ENCODE data around the gene GATC.
A peak's percentile ranks its signal among the peaks of the same experiment; 100 is the strongest.

GATC gene, protein sequence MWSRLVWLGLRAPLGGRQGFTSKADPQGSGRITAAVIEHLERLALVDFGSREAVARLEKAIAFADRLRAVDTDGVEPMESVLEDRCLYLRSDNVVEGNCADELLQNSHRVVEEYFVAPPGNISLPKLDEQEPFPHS

GRCh38 chr12:120445911-120446843 lies at the start of gene GATC, which contains the start of gene TRIAP1:
GATC (plus strand) TSS chr12:120446444; CDS start chr12:120446481, 37 bp downstream.
TRIAP1 (minus strand) TSS chr12:120446384; CDS start chr12:120446372, 12 bp downstream.
- peak; percentile 90 for DNase-seq

- no peak for DNase-seq
Observed at GRCh38 chr12:120397824-120398540, 48.3 kb upstream of the GATC start.

GRCh38 chr12:120399531-120399930 lies 46.7 kb upstream of the GATC start:
- no peak for DNase-seq

DNA sequence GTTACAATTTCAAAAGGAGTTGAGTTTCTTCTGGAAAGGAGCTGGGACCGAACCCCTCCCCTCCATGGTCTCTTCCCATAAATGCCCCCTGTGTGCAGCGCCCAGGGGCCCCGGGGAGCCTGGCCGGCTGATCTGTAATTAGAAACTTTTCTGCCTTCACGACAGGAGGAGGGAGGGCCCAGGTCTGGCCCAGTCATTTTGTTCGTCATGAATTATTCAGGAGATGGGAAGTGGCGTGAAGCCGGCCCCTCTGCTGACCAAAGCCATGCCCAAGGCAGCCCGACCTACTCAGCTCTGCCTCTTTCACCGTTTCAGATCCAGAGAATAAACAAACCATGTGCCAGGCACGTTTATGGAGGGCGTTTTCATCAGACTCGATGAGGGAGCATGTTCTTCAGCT lies 44.0 kb upstream of the GATC start:
- DNase-seq: no peak

DNA sequence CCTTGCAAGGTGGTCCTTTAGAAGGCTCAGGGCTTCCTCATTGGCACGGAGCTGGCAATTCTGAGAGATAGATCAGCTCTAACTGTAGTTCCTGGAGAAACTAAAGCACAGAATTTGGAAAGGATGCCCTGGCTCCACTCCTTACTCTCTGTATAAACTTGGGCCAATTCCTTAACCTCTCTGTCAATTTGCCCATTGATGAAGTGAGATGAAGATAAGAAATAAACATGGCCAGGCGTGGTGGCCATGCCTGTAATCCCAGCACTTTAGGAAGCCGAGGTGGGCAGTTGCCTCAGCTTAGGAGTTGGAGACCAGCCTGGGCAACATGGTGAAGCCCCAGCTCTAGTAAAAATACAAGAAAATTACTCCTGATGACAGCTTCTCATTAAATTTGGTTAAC lies 42.4 kb upstream of the GATC start:
- DNase-seq: no peak

GRCh38 chr12:120404271-120404670 lies 42.0 kb upstream of the GATC start:
- no peak for DNase-seq

DNA sequence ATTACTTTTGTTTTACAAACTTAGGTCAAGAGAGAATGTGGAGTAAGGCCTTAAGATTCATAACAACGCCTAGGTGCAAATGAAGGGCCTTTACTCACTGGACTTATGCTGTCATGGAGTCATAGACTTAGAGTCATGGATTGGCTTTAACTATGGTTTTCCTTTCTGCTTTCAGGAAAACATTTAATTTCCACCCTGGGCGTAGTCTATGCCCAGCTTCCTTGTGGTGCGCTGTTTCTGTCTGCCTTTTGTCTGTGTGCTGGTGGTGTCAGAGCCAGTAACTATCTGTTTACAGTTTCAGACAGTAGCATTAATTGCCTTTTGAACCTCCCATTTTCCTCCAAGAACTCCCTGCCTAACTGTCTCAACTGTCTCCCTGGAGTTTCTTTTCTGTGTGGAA lies 40.2 kb upstream of the GATC start:
- DNase-seq: no peak

DNA sequence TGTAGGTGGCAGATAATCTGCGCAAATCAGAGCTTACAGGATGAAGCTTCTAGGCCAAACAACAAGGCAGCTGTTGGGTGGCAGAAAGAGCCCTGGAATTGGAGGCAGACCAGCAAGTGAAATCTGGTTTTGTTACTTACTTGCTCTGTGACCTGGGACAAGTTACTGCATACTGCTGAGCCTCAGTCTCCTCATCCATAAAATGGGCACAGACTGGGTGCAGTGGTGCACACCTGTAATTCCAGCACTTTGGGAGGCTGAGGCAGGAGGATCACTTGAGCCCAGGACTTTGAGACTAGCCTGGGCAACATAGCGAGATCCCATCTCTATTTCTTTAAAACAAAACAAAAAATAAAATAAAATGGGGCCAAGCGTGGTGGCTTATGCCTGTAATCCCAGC lies 39.7 kb upstream of the GATC start:
- no peak for DNase-seq

DNA sequence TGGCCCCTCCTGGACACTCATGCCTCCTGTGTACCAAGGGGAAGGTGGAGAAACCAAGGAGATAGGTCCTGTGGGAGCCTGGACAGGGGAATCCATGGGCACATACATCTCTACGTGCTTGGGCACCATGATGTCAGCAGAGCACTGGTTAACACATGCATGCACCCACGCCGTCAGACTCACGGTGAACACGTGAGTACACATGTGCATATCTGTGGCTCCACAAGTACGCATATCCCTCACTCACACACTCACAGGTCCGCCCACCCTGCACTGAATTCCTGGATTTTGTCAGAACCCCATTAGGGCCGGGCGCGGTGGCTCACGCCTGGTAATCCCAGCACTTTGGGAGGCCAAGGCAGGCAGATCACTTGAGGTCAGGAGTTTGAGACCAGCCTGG lies 37.5 kb upstream of the GATC start:
- DNase-seq: no peak

DNA sequence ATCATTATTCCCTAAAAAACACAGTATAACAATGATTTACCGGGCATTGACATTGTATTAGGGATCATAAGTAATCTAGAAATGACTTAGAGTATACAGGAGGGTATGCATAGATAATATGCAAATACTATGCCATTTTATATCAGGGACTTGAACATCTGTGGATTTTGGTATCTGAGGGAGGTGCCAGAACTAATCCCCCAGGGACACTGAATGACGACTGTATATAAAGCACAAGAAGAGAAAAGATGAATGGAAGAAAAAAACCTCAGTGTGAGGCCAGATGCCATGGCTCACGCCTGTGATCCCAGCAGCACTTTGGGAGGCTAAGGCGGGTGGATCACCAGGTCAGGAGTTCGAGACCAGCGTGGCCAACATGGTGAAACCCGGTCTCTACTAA lies 33.8 kb upstream of the GATC start:
- no peak for DNase-seq

GRCh38 chr12:120413901-120414695 lies 32.1 kb upstream of the GATC start:
- DNase-seq: no peak

DNA sequence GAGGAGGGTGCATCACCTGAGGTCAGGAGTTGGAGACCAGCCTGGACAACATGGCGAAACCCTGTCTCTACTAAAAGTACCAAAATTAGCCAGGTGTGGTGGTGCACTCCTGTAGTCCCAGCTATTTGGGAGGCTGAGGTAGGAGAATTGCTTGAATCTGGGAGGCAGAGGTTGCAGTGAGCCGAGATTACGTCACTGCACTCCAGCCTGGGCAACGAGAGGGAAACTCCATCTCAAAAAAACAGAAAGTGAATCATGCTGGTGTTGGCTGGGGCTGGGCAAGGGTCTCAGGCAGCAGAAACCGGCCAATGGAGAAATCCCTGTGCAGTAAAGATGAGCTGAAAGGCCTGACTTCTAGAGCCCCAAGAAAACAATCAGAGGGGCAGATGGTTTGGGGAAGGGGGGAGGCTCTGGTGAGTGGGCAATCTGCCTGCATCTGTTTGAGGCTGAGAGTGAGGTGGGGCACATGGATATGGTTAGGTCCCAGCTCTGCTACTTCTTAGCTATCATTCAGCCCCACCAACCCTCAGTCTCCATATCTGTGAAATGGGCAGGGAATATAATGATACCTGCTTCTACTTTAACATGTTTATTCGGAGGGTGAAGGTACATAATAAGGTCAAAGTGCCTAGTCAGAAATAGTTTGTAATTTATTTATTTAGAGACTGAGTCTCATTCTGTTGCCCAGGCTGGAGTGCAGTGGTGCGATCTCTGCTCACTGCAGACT lies 29.6 kb upstream of the GATC start:
- no peak for DNase-seq

DNA sequence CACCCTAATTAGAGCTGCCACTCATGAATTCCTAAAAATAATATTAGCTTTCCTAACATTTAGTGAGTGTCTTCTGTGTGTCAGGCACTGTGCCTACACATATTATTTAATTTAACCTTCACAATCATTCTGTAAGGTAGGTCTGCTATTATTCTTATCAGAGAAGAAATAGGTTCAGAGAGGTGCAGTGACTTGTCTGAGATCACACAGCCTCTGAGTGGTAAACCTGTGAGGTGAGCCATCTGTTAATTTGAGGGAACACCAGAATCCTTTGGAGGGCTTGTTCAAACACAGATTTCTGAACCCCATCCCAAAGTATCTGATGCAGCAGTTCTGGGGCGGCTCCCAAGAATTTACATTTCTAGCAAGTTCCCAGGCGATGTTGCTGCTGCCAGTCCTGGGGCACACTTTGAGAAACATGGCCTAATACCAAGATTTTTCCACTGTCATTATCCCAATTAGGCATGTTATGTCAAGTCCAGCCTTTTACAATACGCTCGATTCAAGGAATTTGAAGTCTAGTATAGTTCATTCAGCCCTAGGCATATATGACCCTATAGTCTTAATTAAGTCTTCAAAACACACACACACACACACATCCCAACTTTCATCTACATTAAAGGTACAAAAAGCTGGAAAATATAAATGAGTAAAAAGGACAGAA lies 28.2 kb upstream of the GATC start:
- DNase-seq: no peak

DNA sequence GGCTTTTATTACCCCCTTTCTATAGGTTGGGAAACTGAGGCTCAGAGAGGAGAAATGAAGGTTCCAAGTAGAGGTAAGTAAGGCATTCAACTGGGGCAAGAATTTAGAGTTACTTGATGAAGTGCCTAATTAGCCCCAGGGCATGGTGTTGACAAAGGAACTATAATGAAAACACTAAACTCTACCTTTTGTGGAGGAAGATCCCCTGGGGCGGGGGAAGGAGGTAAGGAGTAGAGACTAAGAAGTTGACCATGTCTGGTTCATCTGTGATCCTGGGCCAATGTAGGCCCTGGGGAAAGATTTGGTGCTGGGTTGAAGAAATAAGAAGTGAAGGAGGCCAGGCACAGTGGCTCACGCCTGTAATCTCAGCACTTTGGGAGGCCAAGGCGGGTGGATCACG lies 24.5 kb upstream of the GATC start:
- no peak for DNase-seq

DNA sequence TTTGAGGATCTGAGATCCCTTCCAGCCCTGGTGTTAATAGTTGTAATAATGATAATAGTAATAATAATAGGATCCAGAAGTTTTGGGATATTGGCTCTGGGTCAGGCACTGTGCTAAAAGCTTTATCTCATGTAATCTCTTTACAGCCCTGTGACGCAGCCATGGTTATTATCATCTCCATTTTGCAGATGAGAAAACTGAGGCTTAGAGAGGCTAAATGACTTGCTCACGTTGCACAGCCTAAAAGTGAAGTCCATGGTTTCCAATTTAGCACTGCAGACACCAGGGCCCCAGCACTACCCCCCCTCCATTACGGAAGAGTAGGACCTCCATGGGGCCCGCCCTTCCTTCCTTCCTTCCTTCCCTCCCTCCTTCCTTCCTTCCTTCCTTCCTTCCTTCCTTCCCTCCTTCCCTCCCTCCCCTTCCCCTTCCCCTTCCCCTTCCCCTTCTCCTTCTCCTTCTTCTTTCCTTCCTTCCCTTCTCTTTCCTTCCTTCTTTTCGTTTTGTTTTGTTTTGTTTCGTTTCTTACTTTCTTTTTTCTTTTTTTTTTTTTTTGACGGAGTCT lies 23.3 kb upstream of the GATC start:
- no peak for DNase-seq

- no peak for DNase-seq
Observed at GRCh38 chr12:120425797-120426196, 20.4 kb upstream of the GATC start.

GRCh38 chr12:120428597-120429229 lies 17.5 kb upstream of the GATC start:
- no peak for DNase-seq

DNA sequence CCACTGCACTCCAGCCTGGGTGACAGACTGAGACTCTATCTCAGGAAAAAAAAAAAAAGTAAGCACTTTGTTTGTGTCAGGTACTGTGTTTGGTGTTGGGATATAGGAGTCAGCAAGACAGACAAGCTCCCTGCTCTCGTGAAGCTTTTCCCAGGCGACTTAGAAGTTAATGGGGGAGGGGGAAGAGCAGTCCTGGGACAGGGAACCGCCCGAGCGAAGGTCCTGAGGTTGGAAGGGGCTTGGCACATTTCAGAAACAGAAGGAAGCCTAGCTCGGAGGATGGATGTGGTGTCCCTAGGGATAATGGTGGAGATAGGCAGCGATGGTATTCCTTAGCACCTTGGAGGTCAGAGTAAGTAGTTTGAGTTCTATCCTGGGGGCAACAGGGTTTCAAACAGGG lies 16.9 kb upstream of the GATC start:
- no peak for DNase-seq

DNA sequence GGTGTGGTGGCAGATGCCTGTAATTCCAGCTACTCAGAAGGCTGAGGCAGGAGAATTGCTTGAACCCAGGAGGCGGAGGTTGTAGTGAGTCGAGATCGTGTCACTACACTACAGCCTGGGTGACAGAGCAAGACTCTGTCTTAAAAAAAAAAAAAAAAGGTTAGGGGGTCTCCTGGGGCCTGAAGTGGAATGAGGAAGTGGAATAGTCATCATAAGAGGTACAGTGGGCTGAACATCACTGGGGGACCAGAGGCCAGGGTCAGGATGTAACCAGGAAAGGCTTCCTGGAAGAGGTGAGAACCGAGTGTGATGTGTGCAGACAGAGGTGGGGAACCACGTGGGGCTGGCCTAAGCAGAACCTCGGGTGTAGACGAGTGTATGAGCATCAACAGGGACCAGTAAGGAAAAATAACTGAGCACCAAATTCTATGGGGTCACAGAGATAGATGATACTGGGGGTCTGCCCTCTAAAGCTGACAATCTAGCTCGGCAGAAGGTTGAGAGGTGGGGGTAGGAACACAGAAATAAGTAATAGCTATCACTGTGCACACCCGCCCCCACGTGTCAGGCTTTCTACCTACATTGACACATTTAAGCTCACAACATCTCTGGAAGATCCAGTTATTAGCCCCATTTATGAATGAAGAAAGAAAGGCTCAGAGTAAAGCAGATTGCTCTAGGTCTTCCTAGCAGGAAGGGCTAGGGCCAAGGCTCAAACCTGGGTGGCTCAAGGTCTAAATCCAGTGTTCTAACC lies 13.3 kb upstream of the GATC start:
- no peak for DNase-seq

Measured in activated CD4-positive, alpha-beta T cell treated with anti-CD3 and anti-CD28 coated beads, Interleukin-10, Interleukin-2, amounts not matched to agents 100 ng/mL and 50 ng/mL, durations not matched to agents 16 hours and 8 hours (primary cell).